G401 (cell line): ENCODE measurements around the gene ZMIZ1. TPM values are rescaled to one million over a fixed set of nuclear protein-coding genes. Genes with fewer than 3 reads are reported as not detected.

Experiments
- DNase-seq: peaks from one replicate; pipeline ENCODE4 v3.0.0-alpha.2; 2015; ENCODE audit warnings: low spot score
- in situ Hi-C: cut with HindIII; loops from 2 replicates; pipeline ENCODE4 v1.10.0; 2016; ENCODE audit warnings: low sequenced_read_pairs, mixed read lengths
- total RNA-seq: library from RNA; depleted of rRNA; stranded (reverse); fragments of >200 nt; shearing (Covaris generic); gene quantifications from 2 replicates; pipeline ENCODE4 v1.2.3, GENCODE V29; 2014

Gene ZMIZ1
- total RNA-seq, 1 experiment from 2014 or later, result 2.3 TPM

- DNase-seq, result no peak
- in situ Hi-C loops, result no loop called here
Observed at GRCh38 chr10:79242620-79243152, 173.9 kb downstream of the ZMIZ1 start.

GRCh38 chr10:79243181-79244067, 174.7 kb downstream of the ZMIZ1 start:
- in situ Hi-C loops, result no loop called here
- peak; percentile 75 for DNase-seq

GRCh38 chr10:79244068-79244442, 175.3 kb downstream of the ZMIZ1 start:
- no peak for DNase-seq
- in situ Hi-C loops, result no loop called here

GRCh38 chr10:79244841-79245504, 176.2 kb downstream of the ZMIZ1 start:
- in situ Hi-C loops, result no loop called here

GRCh38 chr10:79245539-79246208, 176.9 kb downstream of the ZMIZ1 start:
- in situ Hi-C loops, result no loop called here
- DNase-seq, result no peak

More at GRCh38 chr10:79244841-79245504, 176.2 kb downstream of the ZMIZ1 start:
- no peak for DNase-seq

GRCh38 chr10:79246209-79246581, 177.4 kb downstream of the ZMIZ1 start:
- in situ Hi-C loops, result no loop called here
- no peak for DNase-seq

- DNase-seq, result no peak
Observed at GRCh38 chr10:79246606-79247275, 178.0 kb downstream of the ZMIZ1 start.

GRCh38 chr10:79247373-79248137, 178.8 kb downstream of the ZMIZ1 start:
- in situ Hi-C loops, result no loop called here
- no peak for DNase-seq

More at GRCh38 chr10:79246606-79247275, 178.0 kb downstream of the ZMIZ1 start:
- in situ Hi-C loops, result no loop called here

- in situ Hi-C loops, result no loop called here
- no peak for DNase-seq
Observed at GRCh38 chr10:79248341-79249185, 179.8 kb downstream of the ZMIZ1 start.

- in situ Hi-C loops, result no loop called here
- no peak for DNase-seq
Observed at GRCh38 chr10:79249186-79250121, 180.7 kb downstream of the ZMIZ1 start.

- no peak for DNase-seq
- in situ Hi-C loops, result no loop called here
Observed at GRCh38 chr10:79250259-79250658, 181.5 kb downstream of the ZMIZ1 start.

GRCh38 chr10:79252450-79252849, 183.7 kb downstream of the ZMIZ1 start:
- DNase-seq, result no peak
- in situ Hi-C loops, result no loop called here

GRCh38 chr10:79252971-79253370, 184.2 kb downstream of the ZMIZ1 start:
- DNase-seq, result no peak
- in situ Hi-C loops, result no loop called here

- DNase-seq, result no peak
Observed at GRCh38 chr10:79253704-79254103, 184.9 kb downstream of the ZMIZ1 start.

GRCh38 chr10:79254333-79255006, 185.7 kb downstream of the ZMIZ1 start:
- peak; percentile 62 for DNase-seq
- in situ Hi-C loops, result no loop called here

More at GRCh38 chr10:79253704-79254103, 184.9 kb downstream of the ZMIZ1 start:
- in situ Hi-C loops, result no loop called here

GRCh38 chr10:79255007-79255507, 186.3 kb downstream of the ZMIZ1 start:
- in situ Hi-C loops, result no loop called here

More at GRCh38 chr10:79255007-79255507, 186.3 kb downstream of the ZMIZ1 start:
- DNase-seq, result no peak
